Stimulated activated naive CD8-positive, alpha-beta T cell treated with anti-CD3 and anti-CD28 coated beads, Interleukin-15, amount 100 ng/mL, for 72 hours (primary cell): ENCODE data around the gene NRBP1.

Experiments
- ATAC-seq: fragments of 150-1000 bp; cut with Tn5 transposase; 2 replicates; pipeline ENCODE4 v1.10.0; 2021; ENCODE audit warnings: mild to moderate bottlenecking, moderate library complexity
- DNase-seq, 2 donors: peaks; one replicate each; pipeline ENCODE4 v3.0.0; 2021 to 2022
- H3K27ac Mint-ChIP-seq, 2 donors: one replicate each; pipeline ENCODE4 v1.8.0; 2022; ENCODE audit warnings: mild to moderate bottlenecking in 2 of 2, mixed read lengths in 2 of 2, moderate library complexity in 2 of 2
- H3K27me3 Mint-ChIP-seq: one replicate; pipeline ENCODE4 v1.8.0; 2022; ENCODE audit warnings: mixed read lengths
- H3K4me1 Mint-ChIP-seq: one replicate; pipeline ENCODE4 v1.8.0; 2022; ENCODE audit warnings: mild to moderate bottlenecking, mixed read lengths
- H3K4me3 Mint-ChIP-seq, 2 donors: one replicate each; pipeline ENCODE4 v1.8.0; 2022; ENCODE audit warnings: mild to moderate bottlenecking in 2 of 2, mixed read lengths in 2 of 2, moderate library complexity in 1 of 2
- H3K9me3 Mint-ChIP-seq, 2 donors: one replicate each; pipeline ENCODE4 v1.8.0; 2022; ENCODE audit warnings: mixed read lengths in 2 of 2

Gene NRBP1

GRCh38 chr2:27445155-27445554 lies 16.7 kb downstream of the NRBP1 start:
- H3K27me3 Mint-ChIP-seq: no peaks in the 10 kb centered on the region
- no peaks in the 10 kb centered on the region for H3K9me3 Mint-ChIP-seq
- ATAC-seq (no peak), DNase-seq (no peak)
- H3K4me1 Mint-ChIP-seq: peaks cover 8% of the 10 kb centered on the region
- H3K4me3 Mint-ChIP-seq: no peak overlapping the region
- no peak overlapping the region for H3K27ac Mint-ChIP-seq

DNA sequence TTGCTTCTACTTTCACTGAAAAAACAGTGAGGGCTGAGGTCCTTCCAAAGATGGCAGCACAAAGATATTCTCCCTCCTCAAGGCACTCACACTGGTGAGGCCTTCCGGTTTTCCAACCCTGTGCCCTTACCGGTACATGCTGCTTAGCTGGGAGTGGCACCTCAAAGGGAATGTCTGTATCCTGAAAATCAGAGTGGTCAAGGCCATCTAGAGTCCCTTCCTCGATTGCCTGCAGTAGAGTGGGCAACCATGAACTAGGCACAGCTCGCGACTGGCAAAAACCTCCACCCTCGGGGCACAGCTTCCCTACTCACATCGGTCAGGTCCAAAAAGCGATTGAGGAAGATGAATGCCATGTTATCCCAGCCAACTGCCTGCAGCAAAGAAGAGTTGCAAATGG lies 17.2 kb downstream of the NRBP1 start:
- DNase-seq (no peak), ATAC-seq (no peak)
- H3K27ac Mint-ChIP-seq: no peak overlapping the region
- no peaks in the 10 kb centered on the region for H3K27me3 Mint-ChIP-seq
- H3K4me1 Mint-ChIP-seq: peaks cover 8% of the 10 kb centered on the region
- H3K4me3 Mint-ChIP-seq: no peak overlapping the region
- no peaks in the 10 kb centered on the region for H3K9me3 Mint-ChIP-seq

- no peaks in the 10 kb centered on the region for H3K27me3 Mint-ChIP-seq
- H3K27ac Mint-ChIP-seq: no peak overlapping the region
- no peak overlapping the region for H3K4me3 Mint-ChIP-seq
- H3K9me3 Mint-ChIP-seq: no peaks in the 10 kb centered on the region
- DNase-seq (peak in 1 of 2 donors; percentile 37), ATAC-seq (peak; percentile 61)
- peaks cover 8% of the 10 kb centered on the region for H3K4me1 Mint-ChIP-seq
Measured at GRCh38 chr2:27446057-27446456, 17.6 kb downstream of the NRBP1 start.

- no peaks in the 10 kb centered on the region for H3K9me3 Mint-ChIP-seq
- H3K27ac Mint-ChIP-seq: peak overlapping the region; percentile 44 to 50
- no peak for ATAC-seq
- H3K27me3 Mint-ChIP-seq: no peaks in the 10 kb centered on the region
- peaks cover 8% of the 10 kb centered on the region for H3K4me1 Mint-ChIP-seq
- DNase-seq: no peak
- H3K4me3 Mint-ChIP-seq: no peak overlapping the region
Measured at GRCh38 chr2:27448381-27448780, 19.9 kb downstream of the NRBP1 start.

DNA sequence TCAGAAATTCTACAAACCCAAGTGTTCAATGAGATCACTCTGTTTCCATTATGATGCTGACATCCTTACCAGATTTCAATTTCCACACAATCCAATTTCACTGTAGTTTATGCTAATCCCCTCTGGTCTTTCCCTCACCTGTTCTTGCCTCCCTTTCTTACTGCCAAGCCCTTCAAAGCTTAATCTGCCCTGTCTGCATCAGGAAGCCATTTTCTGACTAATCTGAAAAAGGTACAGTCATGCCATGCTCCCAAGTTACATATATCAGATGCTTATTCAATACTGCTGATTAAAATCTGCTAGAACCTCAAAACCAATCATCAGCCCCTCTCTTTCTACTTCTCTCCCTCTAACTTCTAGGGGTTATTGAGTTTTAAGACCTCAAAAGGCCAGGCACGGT lies 22.7 kb downstream of the NRBP1 start:
- H3K9me3 Mint-ChIP-seq: no peaks in the 10 kb centered on the region
- H3K27ac Mint-ChIP-seq: no peak overlapping the region
- ATAC-seq (no peak), DNase-seq (no peak)
- H3K4me3 Mint-ChIP-seq: no peak overlapping the region
- H3K27me3 Mint-ChIP-seq: no peaks in the 10 kb centered on the region
- H3K4me1 Mint-ChIP-seq: peaks cover 3% of the 10 kb centered on the region

DNA sequence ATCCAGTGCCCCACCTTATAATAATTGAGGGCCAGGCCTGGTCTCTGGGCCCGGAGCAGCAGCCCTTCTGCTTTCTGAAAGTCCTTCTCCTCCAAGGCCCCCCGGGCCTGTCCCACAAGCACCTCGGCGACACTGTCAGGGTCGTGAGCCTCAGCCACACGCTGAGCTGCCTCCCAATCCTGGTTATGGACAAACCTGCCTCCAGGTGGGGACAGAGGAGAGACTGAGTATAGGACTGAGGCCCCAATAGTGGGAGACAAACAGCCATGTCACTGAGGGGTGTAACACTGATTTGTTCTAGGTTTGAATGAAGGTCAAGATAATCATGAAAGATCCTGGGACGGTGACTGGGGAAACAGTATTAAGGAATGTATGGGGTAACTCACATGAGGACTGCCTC lies 25.5 kb downstream of the NRBP1 start:
- ATAC-seq (no peak), DNase-seq (no peak)
- no peaks in the 10 kb centered on the region for H3K9me3 Mint-ChIP-seq
- H3K27me3 Mint-ChIP-seq: no peaks in the 10 kb centered on the region
- peak overlapping the region in 1 of 2 donors; percentile 67 for H3K27ac Mint-ChIP-seq
- no peak overlapping the region for H3K4me3 Mint-ChIP-seq
- no peaks in the 10 kb centered on the region for H3K4me1 Mint-ChIP-seq

DNA sequence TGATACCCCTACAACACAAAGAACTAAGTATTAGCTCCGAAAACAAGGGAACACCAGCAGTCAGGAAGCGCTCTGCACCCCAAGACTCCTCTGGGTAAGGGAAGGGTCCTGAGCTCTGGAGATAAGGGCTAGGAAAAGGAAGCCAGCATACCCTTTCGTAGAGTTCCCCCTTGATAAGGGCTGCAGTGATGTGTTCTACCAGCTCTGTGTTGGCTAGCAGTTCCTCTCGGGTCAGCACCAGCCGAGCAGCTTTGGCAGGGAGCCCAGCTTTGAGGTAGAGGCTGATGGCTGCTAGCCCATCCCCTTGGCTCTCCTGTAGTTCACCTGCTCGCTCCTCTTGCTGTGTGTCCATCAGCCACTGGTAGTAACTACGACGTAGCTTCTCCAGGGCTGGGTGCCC lies 32.7 kb downstream of the NRBP1 start:
- ATAC-seq (no peak), DNase-seq (no peak)
- H3K9me3 Mint-ChIP-seq: no peaks in the 10 kb centered on the region
- H3K27ac Mint-ChIP-seq: no peak overlapping the region
- no peaks in the 10 kb centered on the region for H3K4me1 Mint-ChIP-seq
- H3K27me3 Mint-ChIP-seq: no peaks in the 10 kb centered on the region
- H3K4me3 Mint-ChIP-seq: no peak overlapping the region

- H3K27ac Mint-ChIP-seq: no peak overlapping the region
- H3K9me3 Mint-ChIP-seq: no peaks in the 10 kb centered on the region
- H3K4me3 Mint-ChIP-seq: no peak overlapping the region
- DNase-seq (no peak), ATAC-seq (no peak)
- no peaks in the 10 kb centered on the region for H3K27me3 Mint-ChIP-seq
- H3K4me1 Mint-ChIP-seq: no peaks in the 10 kb centered on the region
Measured at GRCh38 chr2:27464443-27464842, 36.0 kb downstream of the NRBP1 start.

- ATAC-seq: no peak
- no peak overlapping the region for H3K27ac Mint-ChIP-seq
- no peaks in the 10 kb centered on the region for H3K27me3 Mint-ChIP-seq
Measured at GRCh38 chr2:27471961-27472360, 43.5 kb downstream of the NRBP1 start.

DNA sequence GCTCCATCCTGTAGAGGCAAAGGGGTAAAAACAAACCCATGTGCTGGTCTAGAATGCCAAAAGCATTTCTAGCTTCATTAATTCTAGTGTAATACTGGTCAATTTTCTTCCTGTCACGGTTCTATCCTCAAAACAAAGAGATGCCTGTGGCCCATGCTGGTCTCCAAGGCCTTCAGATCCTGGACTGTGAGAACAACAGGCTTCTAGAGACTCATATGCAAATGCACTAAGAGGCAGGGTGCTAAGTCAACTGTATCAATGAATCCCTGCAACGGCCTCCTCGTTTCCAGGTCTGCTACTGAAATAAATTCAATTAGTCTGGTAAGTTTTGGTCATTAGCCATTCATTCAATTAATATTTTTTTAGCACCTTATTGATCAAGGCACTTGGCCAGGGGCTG lies 57.1 kb downstream of the NRBP1 start:
- Mint-ChIP-seq H3K4me3 (no peak overlapping the region), H3K27me3 (no peaks in the 10 kb centered on the region), H3K4me1 (peaks cover 27% of the 10 kb centered on the region), H3K27ac (no peak overlapping the region), H3K9me3 (no peaks in the 10 kb centered on the region)
- DNase-seq: no peak
- no peak for ATAC-seq

More at GRCh38 chr2:27471961-27472360, 43.5 kb downstream of the NRBP1 start:
- H3K4me3 Mint-ChIP-seq: no peak overlapping the region
- no peak for DNase-seq
- H3K9me3 Mint-ChIP-seq: no peaks in the 10 kb centered on the region
- H3K4me1 Mint-ChIP-seq: no peaks in the 10 kb centered on the region

GRCh38 chr2:27489118-27489497 lies 60.7 kb downstream of the NRBP1 start:
- peak overlapping the region; percentile 78 to 97 for H3K27ac Mint-ChIP-seq
- no peak for ATAC-seq
- H3K4me1 Mint-ChIP-seq: peaks cover 42% of the 10 kb centered on the region
- H3K4me3 Mint-ChIP-seq: peak overlapping the region; percentile 90 to 96
- H3K27me3 Mint-ChIP-seq: peaks cover 18% of the 10 kb centered on the region
- DNase-seq: no peak
- H3K9me3 Mint-ChIP-seq: no peaks in the 10 kb centered on the region

DNA sequence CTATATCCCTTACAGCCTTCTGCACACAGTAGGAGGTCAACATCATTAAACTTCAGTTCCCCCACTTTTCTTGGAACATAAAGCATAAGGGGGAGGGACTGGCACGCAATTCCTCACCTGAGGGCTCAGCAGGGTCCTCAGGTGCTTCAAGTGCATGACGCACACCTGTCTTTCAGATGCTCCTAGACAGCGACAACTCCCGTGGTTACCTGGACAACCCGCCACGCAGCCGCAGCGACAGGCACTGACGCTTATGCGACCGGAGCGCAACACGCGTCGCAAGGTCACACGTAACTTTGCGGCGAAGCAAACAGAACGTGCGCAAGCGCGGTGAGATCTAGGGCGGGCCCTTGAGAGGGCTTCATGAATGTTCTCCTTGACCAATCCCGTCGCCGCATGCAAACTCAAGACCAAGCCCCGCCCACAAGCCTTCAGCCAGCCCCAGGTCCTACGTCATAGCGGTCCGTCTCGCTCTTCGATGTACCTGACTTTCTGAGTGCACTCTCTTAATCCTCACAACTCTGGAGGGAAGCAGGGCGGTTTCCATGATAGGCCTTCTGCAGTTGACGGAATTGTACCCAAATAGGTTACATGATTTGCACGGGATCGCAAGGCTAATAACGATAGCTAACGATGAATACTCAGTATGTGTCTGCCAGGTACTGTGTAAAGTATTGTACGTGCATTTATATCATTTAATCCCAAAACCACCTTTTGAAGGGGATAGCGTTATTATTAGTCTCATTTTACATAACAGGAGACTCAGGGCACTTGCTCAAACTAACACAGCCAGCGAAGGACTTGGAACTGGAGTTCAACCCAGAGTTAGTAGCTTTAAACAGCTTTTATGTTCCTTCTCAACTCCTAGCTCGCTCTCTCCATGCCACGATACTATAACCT lies 61.3 kb downstream of the NRBP1 start, which contains the start of gene IFT172:
IFT172 (minus strand) TSS at position 246 of the 900 bp plus-strand sequence; CDS start at position 156, 90 bp downstream.
- DNase-seq: peak; percentile 97 to 99
- Mint-ChIP-seq H3K27ac (peak within 1 kb of the TSS; percentile 78 to 97), H3K27me3 (peaks cover 24% of the 10 kb centered on the region), H3K4me1 (peaks cover 48% of the 10 kb centered on the region), H3K9me3 (no peaks in the 10 kb centered on the region), H3K4me3 (peak within 1 kb of the TSS; percentile 90 to 96)
- ATAC-seq: peak; percentile 97
